ENCODE measurements around the gene PAGR1. TPM values are rescaled to one million over a fixed set of nuclear protein-coding genes. Genes with fewer than 3 reads are reported as not detected.

The PAGR1 gene
- total and polyA plus RNA-seq, 10 of the 15 experiments (the other 5 are each of a cell fraction or from before 2014, with no cell fraction given): 1.1 to 57.7 (median 23.4) TPM

DNA sequence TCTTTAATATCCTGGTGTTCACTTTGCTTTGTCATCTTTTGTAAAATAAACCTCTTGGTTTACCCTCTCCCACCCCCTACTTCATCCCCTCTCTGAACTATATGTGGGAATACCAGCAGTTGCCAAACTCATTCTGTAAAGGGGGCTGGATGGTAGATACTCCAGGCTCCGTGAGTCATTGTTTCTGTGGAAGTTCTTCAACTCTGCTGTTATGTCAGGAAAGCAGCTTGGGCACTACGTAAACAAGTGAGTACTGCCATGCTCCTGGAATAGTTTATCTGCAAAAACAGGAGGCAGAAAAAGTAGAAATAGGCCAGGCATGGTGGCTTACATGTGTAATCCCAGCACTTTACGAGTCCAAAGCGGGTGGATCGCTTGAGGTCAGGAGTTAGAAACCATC is 21.9 kb downstream of the PAGR1 start:
- ChIA-PET SMC1A (ENCODE audit: uncharacterized antibody, unreplicated experiment) (no interaction called here), RAD21 (ENCODE audit: unreplicated experiment) (no interaction called here), CTCF (no interaction called here), POLR2A (interaction anchor here (0.6 kb wide), 1 partner anchor 115 kb away, joined by 4 read pairs; no protein-coding TSS in a partner anchor)
- no peak overlapping the region for H3K9ac ChIP-seq (ENCODE audit: control insufficient read depth, insufficient read depth, low read length)
- DNase-seq (ENCODE audit: low read depth, low spot score) (no peak), FAIRE-seq (no peak), ATAC-seq (no peak)
- TF ChIP-seq CBFB (IDR thresholded peaks at IDR 0.05; ENCODE audit: low read depth): no peak
- TF ChIP-seq CBX3 (IDR thresholded peaks at IDR 0.05; ENCODE audit: borderline replicate concordance, low read depth): no peak
- TF ChIP-seq HDAC2 (IDR thresholded peaks at IDR 0.05): no peak
- TF ChIP-seq USF1 (IDR thresholded peaks at IDR 0.05; ENCODE audit: borderline replicate concordance, extremely low read length, insufficient read depth, low read depth, low read length): no peak
- no peak for TF ChIP-seq EED (IDR thresholded peaks at IDR 0.05; ENCODE audit: low read depth)
- no peak for TF ChIP-seq PAX5 (IDR thresholded peaks at IDR 0.05; ENCODE audit: borderline replicate concordance, low read depth, low read length)
- TF ChIP-seq HDGF (IDR thresholded peaks at IDR 0.05): no peak
- no peak for TF ChIP-seq FOXK2 (IDR thresholded peaks at IDR 0.05)
- H3K36me3 ChIP-seq (ENCODE audit: control insufficient read depth in 2 of 2, insufficient read depth in 2 of 2, low read length in 1 of 2): peaks cover 13 to 15% of the 10 kb centered on the region in 2 experiments; a peak in 3 of 4 replicates
- intact Hi-C loops (cut with micrococcal nuclease; ENCODE audit: unreplicated experiment) (no loop called here), in situ Hi-C loops (cut with MboI) (no loop called here)
- H3K4me2 ChIP-seq (ENCODE audit: control insufficient read depth, insufficient read depth): no peak overlapping the region
- no peak overlapping the region for H3K27ac ChIP-seq (ENCODE audit: control insufficient read depth, insufficient read depth)
- no peak overlapping the region for H2AFZ ChIP-seq (ENCODE audit: control insufficient read depth, low read depth, low read length)
- no peaks in the 10 kb centered on the region for H3K27me3 ChIP-seq (replicated peaks in 1 of 2; ENCODE audit: control insufficient read depth in 2 of 2, insufficient read depth in 2 of 2, low read length in 1 of 2)
- H3K9me3 ChIP-seq (replicated peaks; ENCODE audit: control insufficient read depth, insufficient read depth, low read length): no peaks in the 10 kb centered on the region
- WGBS (ENCODE audit: insufficient coverage, insufficient replicate concordance, low lambda C conversion rate, missing lambda C conversion rate): 100% methylated on average over 5 of the region's 5 CpGs
- H4K20me1 ChIP-seq (ENCODE audit: control insufficient read depth, insufficient read depth): no peaks in the 10 kb centered on the region
- no TSS peak for BruUV-seq (replicated peaks)
- H3K4me3 ChIP-seq: no peak overlapping the region
- H3K79me2 ChIP-seq (ENCODE audit: control insufficient read depth, insufficient read depth, low read length): no peaks in the 10 kb centered on the region
- no peaks in the 10 kb centered on the region for H3K4me1 ChIP-seq (ENCODE audit: control insufficient read depth, insufficient read depth, low read length)

GRCh38 chr16:29839822-29840221 is 23.9 kb downstream of the PAGR1 start:
- Histone ChIP-seq H4K20me1 (ENCODE audit: control insufficient read depth, insufficient read depth) (no peaks in the 10 kb centered on the region), H3K27ac (ENCODE audit: control insufficient read depth, insufficient read depth) (no peak overlapping the region), H3K79me2 (ENCODE audit: control insufficient read depth, insufficient read depth, low read length) (no peaks in the 10 kb centered on the region), H3K4me1 (ENCODE audit: control insufficient read depth, insufficient read depth, low read length) (no peaks in the 10 kb centered on the region), H3K9me3 (replicated peaks; ENCODE audit: control insufficient read depth, insufficient read depth, low read length) (no peaks in the 10 kb centered on the region), H3K9ac (ENCODE audit: control insufficient read depth, insufficient read depth, low read length) (no peak overlapping the region), H3K36me3 (ENCODE audit: control insufficient read depth in 2 of 2, insufficient read depth in 2 of 2, low read length in 1 of 2) (peaks cover 6 to 8% of the 10 kb centered on the region in 2 experiments; a peak in 3 of 4 replicates), H3K4me2 (ENCODE audit: control insufficient read depth, insufficient read depth) (no peak overlapping the region), H2AFZ (ENCODE audit: control insufficient read depth, low read depth, low read length) (no peak overlapping the region), H3K27me3 (replicated peaks in 1 of 2; ENCODE audit: control insufficient read depth in 2 of 2, insufficient read depth in 2 of 2, low read length in 1 of 2) (no peaks in the 10 kb centered on the region), H3K4me3 (no peak overlapping the region)
- 95% methylated on average over 6 of the region's 6 CpGs for WGBS (ENCODE audit: insufficient coverage, insufficient replicate concordance, low lambda C conversion rate, missing lambda C conversion rate)
- intact Hi-C loops (cut with micrococcal nuclease; ENCODE audit: unreplicated experiment) (no loop called here), in situ Hi-C loops (cut with MboI) (no loop called here)
- no peak for FAIRE-seq
- DNase-seq (ENCODE audit: low read depth, low spot score): no peak
- BruUV-seq (replicated peaks): no TSS peak
- ChIA-PET POLR2A (interaction anchor here (0.7 kb wide), 2 partner anchors 21 to 112 kb away, joined by 4 read pairs; no protein-coding TSS in a partner anchor), CTCF (no interaction called here), SMC1A (ENCODE audit: uncharacterized antibody, unreplicated experiment) (no interaction called here), RAD21 (ENCODE audit: unreplicated experiment) (interaction anchor here (0.7 kb wide), 1 partner anchor 8 kb away, joined by 4 read pairs; no protein-coding TSS in a partner anchor)
- TF ChIP-seq ZBED1 (IDR thresholded peaks at IDR 0.05; ENCODE audit: borderline replicate concordance) (no peak), NBN (IDR thresholded peaks at IDR 0.05) (no peak), KLF5 (IDR thresholded peaks at IDR 0.05; ENCODE audit: partially characterized antibody) (no peak), NFYA (IDR thresholded peaks at IDR 0.05; ENCODE audit: borderline replicate concordance, low read depth, low read length) (no peak), BHLHE40 (IDR thresholded peaks at IDR 0.05; ENCODE audit: borderline replicate concordance in 1 of 2, low read depth in 2 of 2, low read length in 1 of 2) (no peak), MTA3 (IDR thresholded peaks at IDR 0.05; ENCODE audit: borderline replicate concordance, low read length) (no peak)
- no peak for ATAC-seq
